Natural killer cell (primary cell): ENCODE measurements around the gene NECTIN2. TPM values are rescaled to one million over a fixed set of nuclear protein-coding genes. Genes with fewer than 3 reads are reported as not detected.
"Not testable (repeated sequence)": the region's sequence is repeated elsewhere in the genome, so short reads cannot be mapped to it uniquely, and the experiment has no call there.

Experiments used
- ATAC-seq, 3 donors: fragments of 150-1000 bp in 2 of 3; fragments of 200-7000 bp in 1 of 3; cut with Tn5 transposase; 1 replicate in 1 of 3; 2 replicates in 2 of 3; pipeline ENCODE4 v1.10.0; 2021; ENCODE audit warnings: mild to moderate bottlenecking in 2 of 3, moderate library complexity in 2 of 3
- DNase-seq, 2 donors: peaks; one replicate each; pipeline versions ENCODE4 v3.0.0 to v3.0.0-alpha.2; 2013 to 2021; ENCODE audit warnings: mixed read lengths in 1 of 2
- H3K27ac ChIP-seq: one replicate; pipeline ENCODE4 v1.5.1; 2013; ENCODE audit warnings: mild to moderate bottlenecking, low read length
- H3K27me3 ChIP-seq: one replicate; pipeline ENCODE4 v1.6.1; 2013; ENCODE audit warnings: low read length; ENCODE audit not compliant: control insufficient read depth, insufficient read depth
- H3K36me3 ChIP-seq: one replicate; pipeline ENCODE4 v1.6.1; 2013; ENCODE audit warnings: low read length; ENCODE audit not compliant: control insufficient read depth, insufficient read depth
- H3K4me1 ChIP-seq: one replicate; pipeline ENCODE4 v1.6.1; 2013; ENCODE audit warnings: low read length; ENCODE audit not compliant: control insufficient read depth, insufficient read depth
- H3K4me3 ChIP-seq: one replicate; pipeline ENCODE4 v1.5.1; 2013; ENCODE audit warnings: low read length
- H3K9me3 ChIP-seq: one replicate; pipeline ENCODE4 v1.6.1; 2013; ENCODE audit warnings: low read length; ENCODE audit not compliant: control insufficient read depth, insufficient read depth
- H3K27ac Mint-ChIP-seq, 2 donors: one replicate each; pipeline ENCODE4 v1.8.0; 2022; ENCODE audit warnings: mild to moderate bottlenecking in 2 of 2, mixed read lengths in 2 of 2, moderate library complexity in 1 of 2
- H3K27me3 Mint-ChIP-seq, 2 donors: one replicate each; pipeline ENCODE4 v1.8.0; 2022; ENCODE audit warnings: low read depth in 2 of 2, mixed read lengths in 2 of 2
- H3K36me3 Mint-ChIP-seq: one replicate; pipeline ENCODE4 v1.8.0; 2022; ENCODE audit warnings: mixed read lengths
- H3K4me1 Mint-ChIP-seq, 2 donors: one replicate each; pipeline ENCODE4 v1.8.0; 2022; ENCODE audit warnings: mixed read lengths in 2 of 2
- H3K4me3 Mint-ChIP-seq: one replicate; pipeline ENCODE4 v1.8.0; 2022; ENCODE audit warnings: mild to moderate bottlenecking, moderate library complexity, mixed read lengths
- H3K9me3 Mint-ChIP-seq, 2 donors: one replicate each; pipeline ENCODE4 v1.8.0; 2022; ENCODE audit warnings: mixed read lengths in 2 of 2
- WGBS: methylation state at CpG from one replicate; pipeline ENCODE4 v1.1.7; 2013; ENCODE audit warnings: missing lambda C conversion rate; ENCODE audit not compliant: insufficient coverage; 5-methylcytosine and 5-hydroxymethylcytosine counted together
- intact Hi-C: fragments of 100-400 bp; cut with micrococcal nuclease; formaldehyde crosslinking; loops from one replicate; pipeline ENCODE4 v1.14.2; 2022
- total RNA-seq, 4 donors: library from RNA; stranded (reverse); fragments of 120-200 nt in 1 of 4; gene quantifications; one replicate each; pipeline versions ENCODE4 v1.2.3 to v1.2.4, GENCODE V29; 2013 to 2022
- TF ChIP-seq, protein P1 (sequence below): fragments of 200-600 bp; IDR thresholded peaks from one replicate; pipeline ENCODE4 v1.8.0; 2022; ENCODE audit warnings: antibody characterized with exemption

The NECTIN2 gene
- total RNA-seq, 3 donors from 2014 or later (not counting 1 experiment from before 2014, with no cell fraction given), result 1.6 to 10.3 (median 2.7) TPM

DNA sequence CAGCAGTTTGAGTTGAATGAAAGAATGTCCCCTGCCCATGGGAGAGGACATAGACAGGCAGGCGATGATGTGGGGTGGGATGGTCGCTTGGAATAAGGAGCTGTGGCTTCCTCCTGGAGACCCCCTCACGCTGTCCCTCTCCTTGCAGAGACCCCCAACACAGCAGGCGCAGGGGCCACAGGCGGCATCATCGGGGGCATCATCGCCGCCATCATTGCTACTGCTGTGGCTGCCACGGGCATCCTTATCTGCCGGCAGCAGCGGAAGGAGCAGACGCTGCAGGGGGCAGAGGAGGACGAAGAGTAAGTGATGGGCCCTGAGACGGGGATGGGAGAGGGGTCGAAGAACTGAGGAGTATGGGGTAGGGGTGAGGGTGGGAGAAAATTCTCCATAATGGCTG lies 36.0 kb downstream of the NECTIN2 start:
- TF ChIP-seq, protein P1, sequence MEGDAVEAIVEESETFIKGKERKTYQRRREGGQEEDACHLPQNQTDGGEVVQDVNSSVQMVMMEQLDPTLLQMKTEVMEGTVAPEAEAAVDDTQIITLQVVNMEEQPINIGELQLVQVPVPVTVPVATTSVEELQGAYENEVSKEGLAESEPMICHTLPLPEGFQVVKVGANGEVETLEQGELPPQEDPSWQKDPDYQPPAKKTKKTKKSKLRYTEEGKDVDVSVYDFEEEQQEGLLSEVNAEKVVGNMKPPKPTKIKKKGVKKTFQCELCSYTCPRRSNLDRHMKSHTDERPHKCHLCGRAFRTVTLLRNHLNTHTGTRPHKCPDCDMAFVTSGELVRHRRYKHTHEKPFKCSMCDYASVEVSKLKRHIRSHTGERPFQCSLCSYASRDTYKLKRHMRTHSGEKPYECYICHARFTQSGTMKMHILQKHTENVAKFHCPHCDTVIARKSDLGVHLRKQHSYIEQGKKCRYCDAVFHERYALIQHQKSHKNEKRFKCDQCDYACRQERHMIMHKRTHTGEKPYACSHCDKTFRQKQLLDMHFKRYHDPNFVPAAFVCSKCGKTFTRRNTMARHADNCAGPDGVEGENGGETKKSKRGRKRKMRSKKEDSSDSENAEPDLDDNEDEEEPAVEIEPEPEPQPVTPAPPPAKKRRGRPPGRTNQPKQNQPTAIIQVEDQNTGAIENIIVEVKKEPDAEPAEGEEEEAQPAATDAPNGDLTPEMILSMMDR, result no peak
- Mint-ChIP-seq H3K4me1 (no peaks in the 10 kb centered on the region), H3K36me3 (no peaks in the 10 kb centered on the region), H3K9me3 (no peaks in the 10 kb centered on the region), H3K4me3 (no peak overlapping the region), H3K27ac (no peak overlapping the region), H3K27me3 (peaks cover 0 to 3% of the 10 kb centered on the region in 2 donors)
- H3K4me3 ChIP-seq, result no peak overlapping the region
- no peaks in the 10 kb centered on the region for H3K36me3 ChIP-seq
- no peak for ATAC-seq
- H3K27me3 ChIP-seq, result no peaks in the 10 kb centered on the region
- intact Hi-C loops, result no loop called here
- DNase-seq, result no peak
- no peaks in the 10 kb centered on the region for H3K4me1 ChIP-seq
- WGBS, result 92% methylated on average over 15 of the region's 15 CpGs
- no peaks in the 10 kb centered on the region for H3K9me3 ChIP-seq
- no peak overlapping the region for H3K27ac ChIP-seq

DNA sequence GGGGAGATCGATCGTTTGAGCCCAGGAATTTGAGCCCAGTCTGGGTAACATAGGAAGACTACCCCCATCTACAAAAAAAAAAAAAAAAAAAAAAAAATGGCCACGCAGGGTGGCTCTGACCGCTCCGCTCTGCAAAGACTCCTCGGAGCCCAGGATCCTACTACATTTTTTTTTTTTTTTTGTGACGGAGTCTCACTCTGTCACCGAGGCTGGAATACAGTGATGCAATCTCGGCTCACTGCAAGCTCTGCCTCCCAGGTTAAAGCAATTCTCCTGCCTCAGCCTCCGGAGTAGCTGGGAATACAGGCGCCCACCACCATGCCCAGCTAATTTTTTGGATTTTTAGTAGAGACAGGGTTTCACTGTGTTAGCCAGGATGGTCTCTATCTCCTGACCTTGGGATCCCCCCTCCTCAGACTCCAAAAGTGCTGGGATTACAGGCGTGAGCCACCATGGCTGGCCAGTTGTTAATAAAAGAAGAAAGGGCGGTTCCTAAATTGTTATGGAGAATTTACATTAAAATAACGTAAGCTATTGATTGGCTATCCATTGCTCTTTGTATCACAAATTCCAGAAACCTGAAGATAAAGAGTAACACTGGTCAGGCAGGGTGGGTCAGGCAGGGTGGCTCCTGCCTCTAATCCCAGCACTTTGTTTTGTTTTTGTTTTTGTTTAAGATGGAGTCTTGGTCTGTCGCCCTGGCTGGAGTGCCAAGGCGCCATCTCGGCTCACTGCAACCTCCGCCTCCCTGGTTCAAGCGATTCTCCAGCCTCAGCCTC lies 36.7 kb downstream of the NECTIN2 start:
- ATAC-seq, result not testable (repeated sequence)

DNA sequence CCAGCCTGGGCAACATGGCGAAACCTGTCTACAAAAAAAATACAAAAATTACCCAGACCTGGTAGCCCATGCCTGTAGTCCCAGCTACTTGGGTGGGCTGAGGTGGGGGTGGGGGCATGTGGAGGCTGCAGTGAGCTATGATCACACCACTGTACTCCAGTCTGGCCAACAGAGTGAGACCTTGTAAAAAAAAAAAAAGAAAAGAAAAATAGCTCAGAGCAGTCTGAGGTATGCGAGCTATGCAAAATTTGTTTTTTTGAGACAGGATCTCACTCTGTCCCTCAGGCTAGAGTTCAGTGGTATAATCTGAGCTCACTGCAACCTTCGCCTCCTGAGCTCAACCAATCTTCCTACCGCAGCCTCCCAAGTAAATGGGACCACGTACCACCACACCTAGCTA lies 37.8 kb downstream of the NECTIN2 start:
- H3K36me3 ChIP-seq, result no peaks in the 10 kb centered on the region
- H3K36me3 Mint-ChIP-seq, result no peaks in the 10 kb centered on the region
- TF ChIP-seq, protein P1, result no peak
- DNase-seq (no peak), ATAC-seq (no peak)
- no peaks in the 10 kb centered on the region for H3K9me3 Mint-ChIP-seq
- H3K27ac Mint-ChIP-seq, result no peak overlapping the region
- intact Hi-C loops, result no loop called here
- no peaks in the 10 kb centered on the region for H3K4me1 ChIP-seq
- H3K4me3 ChIP-seq, result no peak overlapping the region
- H3K27me3 ChIP-seq, result no peaks in the 10 kb centered on the region
- no peak overlapping the region for H3K27ac ChIP-seq
- no peaks in the 10 kb centered on the region for H3K4me1 Mint-ChIP-seq
- no peak overlapping the region for H3K4me3 Mint-ChIP-seq
- no peaks in the 10 kb centered on the region for H3K9me3 ChIP-seq
- peaks cover 0 to 3% of the 10 kb centered on the region in 2 donors for H3K27me3 Mint-ChIP-seq
- WGBS, result 94% methylated on average over 3 of the region's 5 CpGs

More for the DNA sequence above, 36.7 kb downstream of the NECTIN2 start:
- DNase-seq, H3K27me3 ChIP-seq, H3K9me3 ChIP-seq, H3K27ac ChIP-seq, H3K9me3 Mint-ChIP-seq, H3K36me3 Mint-ChIP-seq, H3K4me3 Mint-ChIP-seq, H3K36me3 ChIP-seq, H3K27ac Mint-ChIP-seq, H3K4me3 ChIP-seq, H3K27me3 Mint-ChIP-seq, H3K4me1 ChIP-seq, intact Hi-C loops, H3K4me1 Mint-ChIP-seq: not testable (repeated sequence)
- WGBS, result 93% methylated on average over 19 of the region's 19 CpGs

DNA sequence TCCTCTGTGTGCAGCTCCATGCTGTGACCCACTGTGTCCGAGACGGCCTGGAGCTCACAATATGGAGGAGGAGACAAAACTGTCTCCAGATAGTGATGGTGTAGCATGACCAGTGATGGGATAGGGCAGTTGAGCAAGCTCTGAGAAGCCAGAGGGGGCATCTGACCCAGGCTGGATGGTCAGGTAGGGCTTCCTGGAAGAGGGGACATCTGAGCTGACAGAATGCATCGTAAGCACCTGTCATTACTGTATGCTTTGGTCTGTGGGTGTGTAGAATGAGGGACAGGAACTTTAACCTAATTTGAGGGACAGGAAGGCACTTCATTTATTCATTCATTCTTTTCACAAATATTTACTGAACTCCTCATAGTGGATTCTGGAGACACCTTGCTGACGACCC lies 38.5 kb downstream of the NECTIN2 start:
- peaks cover 0 to 3% of the 10 kb centered on the region in 2 donors for H3K27me3 Mint-ChIP-seq
- no peaks in the 10 kb centered on the region for H3K4me1 Mint-ChIP-seq
- H3K27me3 ChIP-seq, result no peaks in the 10 kb centered on the region
- no peaks in the 10 kb centered on the region for H3K9me3 Mint-ChIP-seq
- no peak overlapping the region for H3K27ac ChIP-seq
- no peaks in the 10 kb centered on the region for H3K9me3 ChIP-seq
- no peaks in the 10 kb centered on the region for H3K36me3 Mint-ChIP-seq
- DNase-seq (no peak), ATAC-seq (no peak)
- no peak overlapping the region for H3K4me3 ChIP-seq
- no peaks in the 10 kb centered on the region for H3K36me3 ChIP-seq
- no peak overlapping the region for H3K27ac Mint-ChIP-seq
- H3K4me1 ChIP-seq, result peaks cover 1% of the 10 kb centered on the region
- intact Hi-C loops, result no loop called here
- no peak overlapping the region for H3K4me3 Mint-ChIP-seq
- 81% methylated on average over 4 of the region's 4 CpGs for WGBS
- TF ChIP-seq, protein P1, result no peak
